HEK293 (cell line): ENCODE results near the gene SLAMF9.
A peak's percentile ranks its signal among the peaks of the same experiment; 100 is the strongest.

Experiments
- GLI4 ChIP-seq: fragments of 450-650 bp; formaldehyde crosslinking; IDR thresholded peaks from 2 replicates; pipeline ENCODE4 v1.5.1; 2016; ENCODE audit warnings: missing biosample characterization, missing genetic modification characterization
- KLF10 ChIP-seq: fragments of 450-650 bp; IDR thresholded peaks from 2 replicates; pipeline ENCODE4 v1.5.1; 2018; ENCODE audit warnings: missing biosample characterization, mild to moderate bottlenecking, missing genetic modification characterization
- SP7 ChIP-seq: fragments of 450-650 bp; formaldehyde crosslinking; IDR thresholded peaks from 2 replicates; pipeline ENCODE4 v1.5.1; 2016; ENCODE audit warnings: missing biosample characterization, missing genetic modification characterization
- TRIM28 ChIP-seq: IDR thresholded peaks from 2 replicates; pipeline ENCODE4 v1.6.1; 2011; ENCODE audit warnings: low read length, control low read depth, borderline replicate concordance
- WT1 ChIP-seq: fragments of 450-650 bp; formaldehyde crosslinking; IDR thresholded peaks from 2 replicates; pipeline ENCODE4 v1.5.1; 2016; ENCODE audit warnings: missing biosample characterization, missing genetic modification characterization
- ZBTB20 ChIP-seq: fragments of 450-650 bp; formaldehyde crosslinking; IDR thresholded peaks from 2 replicates; pipeline ENCODE4 v1.5.1; 2016; ENCODE audit warnings: missing biosample characterization, missing genetic modification characterization
- ZBTB48 ChIP-seq: fragments of 450-650 bp; formaldehyde crosslinking; IDR thresholded peaks from 2 replicates; pipeline ENCODE4 v1.5.1; 2016; ENCODE audit warnings: missing biosample characterization, missing genetic modification characterization
- ZFHX2 ChIP-seq: fragments of 450-650 bp; formaldehyde crosslinking; conservative IDR thresholded peaks from 2 replicates; pipeline ENCODE4 v1.5.1; 2016; ENCODE audit warnings: missing biosample characterization, missing genetic modification characterization
- ZNF10 ChIP-seq: fragments of 450-650 bp; formaldehyde crosslinking; IDR thresholded peaks from 2 replicates; pipeline ENCODE4 v1.5.1; 2017; ENCODE audit warnings: missing biosample characterization, missing genetic modification characterization
- ZNF140 ChIP-seq: fragments of 450-650 bp; formaldehyde crosslinking; IDR thresholded peaks from 2 replicates; pipeline ENCODE4 v1.5.1; 2016; ENCODE audit warnings: missing biosample characterization, missing genetic modification characterization
- ZNF184 ChIP-seq: fragments of 450-650 bp; IDR thresholded peaks from 2 replicates; pipeline ENCODE4 v1.5.1; 2018; ENCODE audit warnings: missing biosample characterization, mild to moderate bottlenecking, missing genetic modification characterization
- ZNF19 ChIP-seq: fragments of 450-650 bp; formaldehyde crosslinking; IDR thresholded peaks from 2 replicates; pipeline ENCODE4; 2016; ENCODE audit warnings: missing biosample characterization, missing genetic modification characterization, low read depth
- ZNF202 ChIP-seq: fragments of 450-650 bp; formaldehyde crosslinking; IDR thresholded peaks from 2 replicates; pipeline ENCODE4 v1.5.1; 2016; ENCODE audit warnings: missing biosample characterization, missing genetic modification characterization, borderline replicate concordance
- ZNF221 ChIP-seq: fragments of 450-650 bp; formaldehyde crosslinking; IDR thresholded peaks from 2 replicates; pipeline ENCODE4 v1.5.1; 2017; ENCODE audit warnings: missing biosample characterization, missing genetic modification characterization, borderline replicate concordance
- ZNF311 ChIP-seq: fragments of 450-650 bp; formaldehyde crosslinking; IDR thresholded peaks from 2 replicates; pipeline ENCODE4 v1.5.1; 2017; ENCODE audit warnings: missing biosample characterization, missing genetic modification characterization, borderline replicate concordance
- ZNF426 ChIP-seq: fragments of 450-650 bp; formaldehyde crosslinking; IDR thresholded peaks from 2 replicates; pipeline ENCODE4 v1.5.1; 2017; ENCODE audit warnings: missing biosample characterization, missing genetic modification characterization, mild to moderate bottlenecking, inconsistent platforms, moderate library complexity
- ZNF585B ChIP-seq: fragments of 450-650 bp; formaldehyde crosslinking; IDR thresholded peaks from 2 replicates; pipeline ENCODE4 v1.5.1; 2016; ENCODE audit warnings: missing biosample characterization, missing genetic modification characterization
- ZNF654 ChIP-seq: fragments of 450-650 bp; formaldehyde crosslinking; IDR thresholded peaks from 2 replicates; pipeline ENCODE4 v1.5.1; 2016; ENCODE audit warnings: low read depth, missing biosample characterization, missing genetic modification characterization
- ZNF76 ChIP-seq: fragments of 450-650 bp; formaldehyde crosslinking; IDR thresholded peaks from 2 replicates; pipeline ENCODE4; 2016; ENCODE audit warnings: low read depth, missing biosample characterization, missing genetic modification characterization, borderline replicate concordance
- ZNF776 ChIP-seq: fragments of 450-650 bp; formaldehyde crosslinking; IDR thresholded peaks from 2 replicates; pipeline ENCODE4 v1.5.0; 2017; ENCODE audit warnings: missing biosample characterization, missing genetic modification characterization, borderline replicate concordance
- TF ChIP-seq, protein P1 (sequence below): fragments of 450-650 bp; formaldehyde crosslinking; IDR thresholded peaks from 2 replicates; pipeline ENCODE4 v1.5.1; 2016; ENCODE audit warnings: missing biosample characterization, missing genetic modification characterization
- TF ChIP-seq, protein P2 (sequence below): fragments of 450-650 bp; formaldehyde crosslinking; IDR thresholded peaks from 2 replicates; pipeline ENCODE4 v1.5.1; 2017; ENCODE audit warnings: missing biosample characterization, missing genetic modification characterization
- TF ChIP-seq, protein P3 (sequence below): fragments of 450-650 bp; formaldehyde crosslinking; IDR thresholded peaks from 2 replicates; pipeline ENCODE4 v1.5.1; 2016; ENCODE audit warnings: missing biosample characterization, missing genetic modification characterization
- TF ChIP-seq, protein P4 (sequence below): fragments of 450-650 bp; formaldehyde crosslinking; optimal IDR thresholded peaks from 2 replicates; pipeline ENCODE3; 2016; ENCODE audit warnings: missing biosample characterization, mild to moderate bottlenecking, missing genetic modification characterization
- TF ChIP-seq, protein P5 (sequence below): fragments of 450-650 bp; formaldehyde crosslinking; IDR thresholded peaks from 2 replicates; pipeline ENCODE4 v1.5.1; 2017; ENCODE audit warnings: missing biosample characterization, missing genetic modification characterization
- TF ChIP-seq, protein P6 (sequence below): fragments of 450-650 bp; formaldehyde crosslinking; IDR thresholded peaks from 2 replicates; pipeline ENCODE4 v1.5.1; 2016; ENCODE audit warnings: missing biosample characterization, missing genetic modification characterization
- TF ChIP-seq, protein P7 (sequence below): fragments of 450-650 bp; formaldehyde crosslinking; IDR thresholded peaks from 2 replicates; pipeline ENCODE4 v1.5.1; 2016; ENCODE audit warnings: missing biosample characterization, missing genetic modification characterization

Gene SLAMF9

DNA sequence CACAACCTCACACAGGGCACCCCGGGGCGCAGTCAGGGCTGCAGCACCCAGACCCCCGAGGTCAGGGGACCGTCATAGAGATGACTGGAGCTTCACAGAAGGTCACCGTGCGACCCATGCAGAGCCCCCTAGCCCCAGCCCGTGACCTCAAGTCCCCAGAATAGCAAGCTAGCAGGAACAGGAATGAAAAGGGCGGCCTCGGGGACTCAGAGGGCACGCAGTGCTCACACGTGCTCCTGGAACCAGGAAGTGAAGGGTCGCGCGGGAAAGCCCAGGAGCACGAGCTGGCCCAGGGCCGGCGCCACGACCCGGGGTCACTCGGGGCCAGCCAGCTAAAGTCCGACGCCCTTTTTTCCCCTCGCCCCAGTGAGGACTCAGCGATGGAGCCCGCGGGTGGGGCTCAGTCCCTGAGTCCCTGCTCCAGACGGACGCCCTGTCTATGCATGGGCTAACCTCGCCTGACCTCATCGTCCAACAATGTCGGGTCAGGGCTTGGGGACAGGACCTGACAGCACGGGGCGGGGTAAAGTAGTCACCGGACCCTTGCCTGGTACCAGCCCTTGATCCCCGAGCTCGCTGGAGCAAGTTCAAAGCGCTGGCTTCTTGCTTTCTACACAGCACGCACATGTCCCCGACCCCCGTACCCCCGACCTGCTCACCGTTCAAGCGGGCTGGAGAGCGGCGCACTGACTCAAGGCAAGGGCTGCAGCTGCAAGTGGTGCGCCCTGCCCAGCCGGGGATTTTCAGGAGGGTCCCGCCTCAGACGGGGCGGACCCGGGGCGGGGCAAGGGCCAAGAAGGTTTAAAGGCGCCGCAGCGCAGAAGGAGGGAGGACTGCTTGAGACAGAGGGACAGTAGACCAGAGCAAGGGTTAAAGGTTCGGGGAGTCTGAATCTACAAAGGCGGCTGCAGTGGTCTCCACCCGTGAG, 29.0 kb downstream of the SLAMF9 start, which contains the start of gene TAGLN2 (continued):
- TF ChIP-seq, protein P1, sequence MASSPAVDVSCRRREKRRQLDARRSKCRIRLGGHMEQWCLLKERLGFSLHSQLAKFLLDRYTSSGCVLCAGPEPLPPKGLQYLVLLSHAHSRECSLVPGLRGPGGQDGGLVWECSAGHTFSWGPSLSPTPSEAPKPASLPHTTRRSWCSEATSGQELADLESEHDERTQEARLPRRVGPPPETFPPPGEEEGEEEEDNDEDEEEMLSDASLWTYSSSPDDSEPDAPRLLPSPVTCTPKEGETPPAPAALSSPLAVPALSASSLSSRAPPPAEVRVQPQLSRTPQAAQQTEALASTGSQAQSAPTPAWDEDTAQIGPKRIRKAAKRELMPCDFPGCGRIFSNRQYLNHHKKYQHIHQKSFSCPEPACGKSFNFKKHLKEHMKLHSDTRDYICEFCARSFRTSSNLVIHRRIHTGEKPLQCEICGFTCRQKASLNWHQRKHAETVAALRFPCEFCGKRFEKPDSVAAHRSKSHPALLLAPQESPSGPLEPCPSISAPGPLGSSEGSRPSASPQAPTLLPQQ (tag by site-specific recombination), result peak; percentile 54; the same call in 1 of the 2 replicates
- TF ChIP-seq ZBTB20 (tag by site-specific recombination) (no peak; the same call in 1 of the 2 replicates), SP7 (peak; percentile 13), ZNF76 (tag by site-specific recombination) (no peak; the same call in 1 of the 2 replicates), ZNF202 (tag by site-specific recombination) (no peak), TRIM28 (peak; percentile 88), ZNF311 (no peak), ZNF585B (tag by site-specific recombination) (no peak), WT1 (no peak), KLF10 (tag by site-specific recombination) (peak; percentile 84), ZFHX2 (tag by site-specific recombination) (0 out of 2 replicates have a peak, but pooled peaks have one; percentile 5), ZNF10 (tag by site-specific recombination) (no peak), ZNF184 (no peak), ZNF19 (tag by site-specific recombination) (no peak), ZNF221 (tag by site-specific recombination) (no peak), ZNF426 (tag by site-specific recombination) (no peak), ZBTB48 (peak; percentile 51; the same call in 1 of the 2 replicates), ZNF140 (no peak), ZNF654 (tag by site-specific recombination) (no peak), GLI4 (no peak), ZNF776 (tag by site-specific recombination) (no peak)
- TF ChIP-seq, protein P2, sequence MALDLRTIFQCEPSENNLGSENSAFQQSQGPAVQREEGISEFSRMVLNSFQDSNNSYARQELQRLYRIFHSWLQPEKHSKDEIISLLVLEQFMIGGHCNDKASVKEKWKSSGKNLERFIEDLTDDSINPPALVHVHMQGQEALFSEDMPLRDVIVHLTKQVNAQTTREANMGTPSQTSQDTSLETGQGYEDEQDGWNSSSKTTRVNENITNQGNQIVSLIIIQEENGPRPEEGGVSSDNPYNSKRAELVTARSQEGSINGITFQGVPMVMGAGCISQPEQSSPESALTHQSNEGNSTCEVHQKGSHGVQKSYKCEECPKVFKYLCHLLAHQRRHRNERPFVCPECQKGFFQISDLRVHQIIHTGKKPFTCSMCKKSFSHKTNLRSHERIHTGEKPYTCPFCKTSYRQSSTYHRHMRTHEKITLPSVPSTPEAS (tag by site-specific recombination), result peak; percentile 1; the same call in 1 of the 2 replicates
- TF ChIP-seq, protein P3, sequence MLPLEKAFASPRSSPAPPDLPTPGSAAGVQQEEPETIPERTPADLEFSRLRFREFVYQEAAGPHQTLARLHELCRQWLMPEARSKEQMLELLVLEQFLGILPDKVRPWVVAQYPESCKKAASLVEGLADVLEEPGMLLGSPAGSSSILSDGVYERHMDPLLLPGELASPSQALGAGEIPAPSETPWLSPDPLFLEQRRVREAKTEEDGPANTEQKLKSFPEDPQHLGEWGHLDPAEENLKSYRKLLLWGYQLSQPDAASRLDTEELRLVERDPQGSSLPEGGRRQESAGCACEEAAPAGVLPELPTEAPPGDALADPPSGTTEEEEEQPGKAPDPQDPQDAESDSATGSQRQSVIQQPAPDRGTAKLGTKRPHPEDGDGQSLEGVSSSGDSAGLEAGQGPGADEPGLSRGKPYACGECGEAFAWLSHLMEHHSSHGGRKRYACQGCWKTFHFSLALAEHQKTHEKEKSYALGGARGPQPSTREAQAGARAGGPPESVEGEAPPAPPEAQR, result no peak
- TF ChIP-seq, protein P4, sequence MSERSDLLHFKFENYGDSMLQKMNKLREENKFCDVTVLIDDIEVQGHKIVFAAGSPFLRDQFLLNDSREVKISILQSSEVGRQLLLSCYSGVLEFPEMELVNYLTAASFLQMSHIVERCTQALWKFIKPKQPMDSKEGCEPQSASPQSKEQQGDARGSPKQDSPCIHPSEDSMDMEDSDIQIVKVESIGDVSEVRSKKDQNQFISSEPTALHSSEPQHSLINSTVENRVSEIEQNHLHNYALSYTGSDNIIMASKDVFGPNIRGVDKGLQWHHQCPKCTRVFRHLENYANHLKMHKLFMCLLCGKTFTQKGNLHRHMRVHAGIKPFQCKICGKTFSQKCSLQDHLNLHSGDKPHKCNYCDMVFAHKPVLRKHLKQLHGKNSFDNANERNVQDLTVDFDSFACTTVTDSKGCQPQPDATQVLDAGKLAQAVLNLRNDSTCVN (tag by site-specific recombination), result peak; percentile 51
- TF ChIP-seq, protein P5, sequence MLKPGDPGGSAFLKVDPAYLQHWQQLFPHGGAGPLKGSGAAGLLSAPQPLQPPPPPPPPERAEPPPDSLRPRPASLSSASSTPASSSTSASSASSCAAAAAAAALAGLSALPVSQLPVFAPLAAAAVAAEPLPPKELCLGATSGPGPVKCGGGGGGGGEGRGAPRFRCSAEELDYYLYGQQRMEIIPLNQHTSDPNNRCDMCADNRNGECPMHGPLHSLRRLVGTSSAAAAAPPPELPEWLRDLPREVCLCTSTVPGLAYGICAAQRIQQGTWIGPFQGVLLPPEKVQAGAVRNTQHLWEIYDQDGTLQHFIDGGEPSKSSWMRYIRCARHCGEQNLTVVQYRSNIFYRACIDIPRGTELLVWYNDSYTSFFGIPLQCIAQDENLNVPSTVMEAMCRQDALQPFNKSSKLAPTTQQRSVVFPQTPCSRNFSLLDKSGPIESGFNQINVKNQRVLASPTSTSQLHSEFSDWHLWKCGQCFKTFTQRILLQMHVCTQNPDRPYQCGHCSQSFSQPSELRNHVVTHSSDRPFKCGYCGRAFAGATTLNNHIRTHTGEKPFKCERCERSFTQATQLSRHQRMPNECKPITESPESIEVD (tag by site-specific recombination), result no peak
- TF ChIP-seq, protein P6, sequence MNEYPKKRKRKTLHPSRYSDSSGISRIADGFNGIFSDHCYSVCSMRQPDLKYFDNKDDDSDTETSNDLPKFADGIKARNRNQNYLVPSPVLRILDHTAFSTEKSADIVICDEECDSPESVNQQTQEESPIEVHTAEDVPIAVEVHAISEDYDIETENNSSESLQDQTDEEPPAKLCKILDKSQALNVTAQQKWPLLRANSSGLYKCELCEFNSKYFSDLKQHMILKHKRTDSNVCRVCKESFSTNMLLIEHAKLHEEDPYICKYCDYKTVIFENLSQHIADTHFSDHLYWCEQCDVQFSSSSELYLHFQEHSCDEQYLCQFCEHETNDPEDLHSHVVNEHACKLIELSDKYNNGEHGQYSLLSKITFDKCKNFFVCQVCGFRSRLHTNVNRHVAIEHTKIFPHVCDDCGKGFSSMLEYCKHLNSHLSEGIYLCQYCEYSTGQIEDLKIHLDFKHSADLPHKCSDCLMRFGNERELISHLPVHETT, result 0 out of 2 replicates have a peak, but pooled peaks have one; percentile 8
- TF ChIP-seq, protein P7, sequence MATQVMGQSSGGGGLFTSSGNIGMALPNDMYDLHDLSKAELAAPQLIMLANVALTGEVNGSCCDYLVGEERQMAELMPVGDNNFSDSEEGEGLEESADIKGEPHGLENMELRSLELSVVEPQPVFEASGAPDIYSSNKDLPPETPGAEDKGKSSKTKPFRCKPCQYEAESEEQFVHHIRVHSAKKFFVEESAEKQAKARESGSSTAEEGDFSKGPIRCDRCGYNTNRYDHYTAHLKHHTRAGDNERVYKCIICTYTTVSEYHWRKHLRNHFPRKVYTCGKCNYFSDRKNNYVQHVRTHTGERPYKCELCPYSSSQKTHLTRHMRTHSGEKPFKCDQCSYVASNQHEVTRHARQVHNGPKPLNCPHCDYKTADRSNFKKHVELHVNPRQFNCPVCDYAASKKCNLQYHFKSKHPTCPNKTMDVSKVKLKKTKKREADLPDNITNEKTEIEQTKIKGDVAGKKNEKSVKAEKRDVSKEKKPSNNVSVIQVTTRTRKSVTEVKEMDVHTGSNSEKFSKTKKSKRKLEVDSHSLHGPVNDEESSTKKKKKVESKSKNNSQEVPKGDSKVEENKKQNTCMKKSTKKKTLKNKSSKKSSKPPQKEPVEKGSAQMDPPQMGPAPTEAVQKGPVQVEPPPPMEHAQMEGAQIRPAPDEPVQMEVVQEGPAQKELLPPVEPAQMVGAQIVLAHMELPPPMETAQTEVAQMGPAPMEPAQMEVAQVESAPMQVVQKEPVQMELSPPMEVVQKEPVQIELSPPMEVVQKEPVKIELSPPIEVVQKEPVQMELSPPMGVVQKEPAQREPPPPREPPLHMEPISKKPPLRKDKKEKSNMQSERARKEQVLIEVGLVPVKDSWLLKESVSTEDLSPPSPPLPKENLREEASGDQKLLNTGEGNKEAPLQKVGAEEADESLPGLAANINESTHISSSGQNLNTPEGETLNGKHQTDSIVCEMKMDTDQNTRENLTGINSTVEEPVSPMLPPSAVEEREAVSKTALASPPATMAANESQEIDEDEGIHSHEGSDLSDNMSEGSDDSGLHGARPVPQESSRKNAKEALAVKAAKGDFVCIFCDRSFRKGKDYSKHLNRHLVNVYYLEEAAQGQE, result peak; percentile 69
